Rectal smooth muscle tissue (tissue), 1 donor: ENCODE data around the gene LRRC75A.
A peak's percentile ranks its signal among the peaks of the same experiment; 100 is the strongest.
"Not testable (repeated sequence)": the region's sequence is repeated elsewhere in the genome, so short reads cannot be mapped to it uniquely, and the experiment has no call there.

Source experiments
- H3K27ac ChIP-seq: one replicate; pipeline ENCODE4 v1.7.0; 2013; ENCODE audit warnings: low read depth, low read length, inconsistent platforms
- H3K27me3 ChIP-seq: one replicate; pipeline ENCODE4 v1.7.0; 2013; ENCODE audit warnings: low read length; ENCODE audit not compliant: control insufficient read depth, insufficient read depth
- H3K36me3 ChIP-seq: one replicate; pipeline ENCODE4 v1.7.0; 2013; ENCODE audit warnings: low read length; ENCODE audit not compliant: control insufficient read depth, insufficient read depth
- H3K4me1 ChIP-seq: one replicate; pipeline ENCODE4 v1.7.0; 2013; ENCODE audit warnings: low read length; ENCODE audit not compliant: control insufficient read depth, insufficient read depth
- H3K4me3 ChIP-seq: one replicate; pipeline ENCODE4 v1.7.0; 2013; ENCODE audit warnings: low read length
- H3K9ac ChIP-seq: one replicate; pipeline ENCODE4 v1.7.0; 2013; ENCODE audit warnings: low read length

The LRRC75A gene, protein sequence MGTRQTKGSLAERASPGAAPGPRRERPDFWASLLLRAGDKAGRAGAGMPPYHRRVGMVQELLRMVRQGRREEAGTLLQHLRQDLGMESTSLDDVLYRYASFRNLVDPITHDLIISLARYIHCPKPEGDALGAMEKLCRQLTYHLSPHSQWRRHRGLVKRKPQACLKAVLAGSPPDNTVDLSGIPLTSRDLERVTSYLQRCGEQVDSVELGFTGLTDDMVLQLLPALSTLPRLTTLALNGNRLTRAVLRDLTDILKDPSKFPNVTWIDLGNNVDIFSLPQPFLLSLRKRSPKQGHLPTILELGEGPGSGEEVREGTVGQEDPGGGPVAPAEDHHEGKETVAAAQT

DNA sequence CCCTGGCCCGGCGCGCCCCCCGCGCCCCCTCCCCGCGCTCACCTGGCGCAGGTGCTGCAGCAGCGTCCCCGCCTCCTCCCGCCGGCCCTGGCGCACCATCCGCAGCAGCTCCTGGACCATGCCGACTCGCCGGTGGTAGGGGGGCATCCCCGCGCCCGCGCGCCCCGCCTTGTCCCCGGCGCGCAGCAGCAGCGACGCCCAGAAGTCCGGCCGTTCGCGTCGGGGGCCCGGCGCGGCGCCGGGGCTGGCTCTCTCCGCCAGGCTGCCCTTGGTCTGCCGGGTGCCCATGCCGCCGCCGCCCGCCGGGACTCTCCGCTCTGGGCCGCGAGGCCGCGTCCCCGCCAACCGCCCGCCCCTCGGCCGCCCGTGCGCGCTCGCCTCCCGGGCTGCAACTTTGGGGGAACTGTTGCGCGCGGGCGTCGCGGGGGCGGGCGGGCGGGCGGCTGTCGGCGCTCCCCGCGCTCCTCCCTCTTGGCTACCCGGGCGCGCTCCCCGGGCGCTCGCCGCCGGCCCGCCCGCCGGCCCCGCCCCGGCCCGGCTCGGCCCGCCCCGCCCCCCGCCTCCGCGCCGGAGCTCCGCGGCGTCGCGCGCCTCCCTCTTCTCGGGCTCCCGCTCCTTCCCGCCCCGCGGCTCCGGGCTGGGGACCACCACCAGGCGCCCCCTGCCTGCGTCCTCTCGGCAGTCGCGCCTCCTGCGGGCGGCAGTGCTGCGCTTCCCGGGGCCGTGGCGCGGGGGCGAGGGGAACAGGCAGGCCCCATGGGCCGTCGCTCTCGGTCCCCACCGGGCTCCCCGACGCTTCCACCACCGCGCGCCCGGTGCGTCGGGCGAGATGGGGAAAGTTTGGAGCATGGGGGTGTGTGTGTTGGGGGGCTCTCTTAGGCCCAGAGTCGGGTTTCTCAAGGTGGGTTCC, at the start of gene LRRC75A:
Gene LRRC75A (minus strand): TSS at position 491 of the 910 bp plus-strand sequence. CDS start 203 bp downstream, at position 288.
- Histone ChIP-seq H3K27ac (no peak within 1 kb of the TSS), H3K9ac (peak within 1 kb of the TSS; percentile 38)

DNA sequence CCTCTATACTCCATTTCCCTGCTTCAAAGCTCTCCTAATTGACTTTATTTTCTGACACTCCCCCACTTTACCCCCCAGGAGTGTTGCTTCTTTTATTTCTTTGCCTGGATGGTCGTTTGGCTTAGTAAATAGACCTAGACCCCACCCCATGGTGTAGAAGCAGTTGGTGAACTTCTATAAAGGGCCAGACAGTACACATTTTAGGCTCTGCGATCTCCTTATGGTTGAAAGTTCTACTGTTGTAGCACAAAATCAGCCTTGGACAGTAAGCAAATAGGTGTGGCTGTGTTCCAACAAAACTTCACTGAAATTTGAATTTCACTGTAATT, 45.1 kb upstream of the LRRC75A start:
- Histone ChIP-seq H3K9ac (peak overlapping the region; percentile 27), H3K27ac (peak overlapping the region; percentile 83)

More for the DNA sequence above, at the start of gene LRRC75A:
- no peaks in the 10 kb centered on the region for H3K27me3 ChIP-seq
- H3K4me3 ChIP-seq: peak within 1 kb of the TSS; percentile 71
- H3K36me3 ChIP-seq: no peaks in the 10 kb centered on the region
- peaks cover 8% of the 10 kb centered on the region for H3K4me1 ChIP-seq

DNA sequence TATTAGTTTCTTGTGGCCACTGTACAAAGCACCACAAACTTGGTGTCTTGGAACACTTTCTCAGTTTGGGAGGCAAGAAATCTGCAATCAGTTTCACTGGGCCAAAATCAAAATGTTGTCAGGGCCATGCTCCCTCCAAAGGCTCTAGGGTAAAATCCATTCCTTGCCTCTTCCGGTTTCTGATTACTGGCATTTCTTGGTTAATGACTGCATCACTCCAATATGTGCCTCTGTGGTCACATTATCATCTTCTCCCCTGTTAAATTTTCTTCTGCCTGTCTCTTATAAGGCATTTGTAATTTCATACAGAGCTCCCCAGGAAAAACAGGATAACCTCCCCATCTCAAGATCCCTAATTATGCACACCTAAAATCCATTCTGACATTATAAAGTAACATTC, 42.2 kb upstream of the LRRC75A start:
- Histone ChIP-seq H3K9ac (no peak overlapping the region), H3K27ac (no peak overlapping the region), H3K36me3 (no peaks in the 10 kb centered on the region), H3K4me1 (peaks cover 3% of the 10 kb centered on the region), H3K4me3 (no peak overlapping the region), H3K27me3 (no peaks in the 10 kb centered on the region)

More for the DNA sequence above, 45.1 kb upstream of the LRRC75A start:
- no peaks in the 10 kb centered on the region for H3K36me3 ChIP-seq
- peaks cover 3% of the 10 kb centered on the region for H3K4me1 ChIP-seq
- H3K27me3 ChIP-seq: no peaks in the 10 kb centered on the region
- no peak overlapping the region for H3K4me3 ChIP-seq

DNA sequence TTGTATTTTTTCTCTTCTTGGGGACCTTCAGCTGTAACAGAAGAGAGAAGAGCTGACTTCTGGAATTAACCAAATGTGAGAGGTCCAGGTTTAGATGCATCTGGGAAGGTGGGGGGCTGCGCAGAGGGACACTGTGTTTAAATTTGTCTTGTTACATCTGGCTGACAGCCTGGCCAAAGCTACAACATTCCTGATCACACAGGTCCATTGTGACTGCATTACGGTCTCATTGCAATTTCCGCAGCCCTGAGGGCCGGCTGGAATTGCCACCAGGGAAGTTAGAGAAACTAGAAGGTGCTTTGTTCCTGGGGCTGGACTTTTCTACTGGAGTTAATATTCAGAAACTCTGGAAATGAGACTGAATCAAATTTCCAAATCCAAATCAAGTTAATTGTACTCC, 37.9 kb upstream of the LRRC75A start:
- no peak overlapping the region for H3K27ac ChIP-seq
- H3K4me3 ChIP-seq: no peak overlapping the region
- H3K27me3 ChIP-seq: no peaks in the 10 kb centered on the region
- H3K9ac ChIP-seq: no peak overlapping the region
- no peaks in the 10 kb centered on the region for H3K36me3 ChIP-seq
- H3K4me1 ChIP-seq: no peaks in the 10 kb centered on the region

DNA sequence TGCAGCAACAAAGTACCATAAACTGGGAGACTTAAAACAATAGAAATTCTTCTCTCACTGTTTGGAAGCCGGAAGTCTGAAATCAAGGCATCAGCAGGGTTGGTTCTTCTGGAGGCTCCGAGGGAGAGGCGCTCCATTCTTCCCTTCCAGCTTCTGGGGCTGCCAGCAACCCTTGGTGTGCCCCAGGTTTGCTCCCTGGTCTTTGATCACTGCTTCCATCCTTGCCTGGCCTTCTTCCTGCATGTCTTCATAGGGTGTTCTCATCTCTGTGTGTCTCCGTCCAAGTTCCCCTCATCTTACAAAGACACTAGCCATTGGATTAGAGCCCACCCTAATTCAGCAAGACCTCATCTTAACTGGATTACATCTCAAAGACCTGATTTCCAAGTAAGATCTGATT, 35.3 kb upstream of the LRRC75A start:
- no peak overlapping the region for H3K4me3 ChIP-seq
- no peaks in the 10 kb centered on the region for H3K36me3 ChIP-seq
- H3K9ac ChIP-seq: no peak overlapping the region
- no peaks in the 10 kb centered on the region for H3K27me3 ChIP-seq
- no peaks in the 10 kb centered on the region for H3K4me1 ChIP-seq
- no peak overlapping the region for H3K27ac ChIP-seq

DNA sequence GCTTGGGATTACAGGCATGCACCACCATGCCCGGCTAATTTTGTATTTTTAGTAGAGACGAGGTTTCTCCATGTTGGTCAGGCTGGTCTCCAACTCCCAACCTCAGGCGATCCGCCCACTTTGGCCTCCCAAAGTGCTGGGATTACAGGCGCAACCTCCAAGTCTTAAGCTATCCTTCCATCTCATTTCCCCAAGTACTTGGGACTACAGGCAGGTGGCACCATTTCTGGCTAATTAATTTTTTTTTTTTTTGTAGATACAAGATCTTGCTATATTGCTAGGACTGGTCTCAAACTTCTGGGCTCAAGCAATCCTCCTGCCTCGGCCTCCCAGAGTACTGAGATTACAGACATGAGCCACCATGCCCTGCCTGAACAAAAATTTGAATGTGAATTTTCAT, 33.6 kb upstream of the LRRC75A start:
- H3K27me3 ChIP-seq, H3K4me1 ChIP-seq, H3K27ac ChIP-seq, H3K4me3 ChIP-seq, H3K9ac ChIP-seq, H3K36me3 ChIP-seq: not testable (repeated sequence)

DNA sequence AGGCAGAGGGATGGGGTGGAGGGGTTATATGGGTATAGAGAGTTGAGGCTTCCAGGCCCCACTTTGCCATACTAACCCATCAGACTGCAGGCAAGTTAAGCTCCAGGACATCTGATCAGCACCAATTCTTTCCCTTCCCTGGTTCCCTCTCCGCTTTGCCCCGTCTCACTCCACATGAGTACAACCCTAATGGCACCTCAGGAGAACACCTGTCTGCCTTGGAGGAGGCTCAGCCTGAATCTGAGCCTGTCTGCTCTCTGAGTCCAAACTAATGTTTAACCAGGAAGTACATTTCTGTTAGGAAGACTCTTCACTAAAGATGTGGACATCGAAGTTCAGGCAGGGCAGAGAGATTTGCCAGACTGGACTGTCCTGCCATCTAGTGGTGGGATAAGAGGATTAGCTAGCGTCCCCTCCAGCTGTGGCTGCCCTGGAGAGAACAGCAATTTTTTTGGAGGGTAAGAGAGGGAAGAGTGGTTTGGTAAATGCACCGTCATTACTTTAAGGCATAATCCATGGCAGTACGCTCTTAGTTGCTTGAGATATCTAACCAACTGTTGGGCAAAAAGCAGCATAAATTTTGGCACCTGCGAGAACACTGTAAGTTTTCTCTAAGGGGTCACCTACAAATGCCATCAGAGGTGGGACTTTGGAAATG, 29.2 kb upstream of the LRRC75A start:
- no peaks in the 10 kb centered on the region for H3K36me3 ChIP-seq
- H3K27me3 ChIP-seq: no peaks in the 10 kb centered on the region
- no peak overlapping the region for H3K9ac ChIP-seq
- no peak overlapping the region for H3K27ac ChIP-seq
- peaks cover 2% of the 10 kb centered on the region for H3K4me1 ChIP-seq
- no peak overlapping the region for H3K4me3 ChIP-seq

DNA sequence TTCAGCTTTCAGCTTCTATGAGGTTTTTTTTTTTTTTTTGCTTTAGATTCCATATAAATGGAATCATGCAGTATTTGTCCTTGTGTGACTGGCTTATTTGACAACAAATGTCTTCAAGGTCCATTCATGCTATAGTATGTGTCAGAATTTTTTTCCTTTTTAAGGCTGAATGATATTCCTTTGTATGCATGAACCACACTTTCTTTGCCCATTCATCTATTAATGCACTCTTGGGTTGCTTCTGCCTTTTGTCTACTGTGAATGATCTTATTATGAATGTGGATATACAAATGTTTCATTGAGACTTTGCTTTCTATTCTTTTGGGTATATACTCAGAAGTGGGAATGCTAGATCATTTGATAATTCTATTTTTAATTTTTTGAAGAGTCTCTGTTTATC, 27.0 kb upstream of the LRRC75A start:
- Histone ChIP-seq H3K27ac (no peak overlapping the region), H3K4me1 (peaks cover 2% of the 10 kb centered on the region), H3K9ac (no peak overlapping the region), H3K36me3 (no peaks in the 10 kb centered on the region), H3K27me3 (no peaks in the 10 kb centered on the region), H3K4me3 (no peak overlapping the region)

DNA sequence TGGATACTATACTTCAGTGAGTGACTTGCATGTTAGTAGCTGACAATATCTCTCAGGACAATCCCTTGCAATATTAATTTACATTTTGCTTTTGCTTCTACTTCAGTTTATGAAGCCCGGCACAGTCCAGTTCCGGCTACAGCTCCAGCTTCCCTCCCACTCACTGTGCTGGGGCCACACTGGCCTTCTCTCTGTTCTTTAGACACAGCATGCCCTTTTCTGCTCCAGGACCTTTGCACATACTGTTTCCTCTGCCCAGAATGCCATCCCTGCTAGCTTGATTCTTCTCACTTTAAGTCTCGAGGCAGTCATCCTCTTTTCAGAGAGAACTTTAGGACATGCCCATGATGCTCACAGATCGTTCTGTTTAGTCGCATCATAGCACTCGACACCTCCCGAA, 25.5 kb upstream of the LRRC75A start:
- no peak overlapping the region for H3K27ac ChIP-seq

DNA sequence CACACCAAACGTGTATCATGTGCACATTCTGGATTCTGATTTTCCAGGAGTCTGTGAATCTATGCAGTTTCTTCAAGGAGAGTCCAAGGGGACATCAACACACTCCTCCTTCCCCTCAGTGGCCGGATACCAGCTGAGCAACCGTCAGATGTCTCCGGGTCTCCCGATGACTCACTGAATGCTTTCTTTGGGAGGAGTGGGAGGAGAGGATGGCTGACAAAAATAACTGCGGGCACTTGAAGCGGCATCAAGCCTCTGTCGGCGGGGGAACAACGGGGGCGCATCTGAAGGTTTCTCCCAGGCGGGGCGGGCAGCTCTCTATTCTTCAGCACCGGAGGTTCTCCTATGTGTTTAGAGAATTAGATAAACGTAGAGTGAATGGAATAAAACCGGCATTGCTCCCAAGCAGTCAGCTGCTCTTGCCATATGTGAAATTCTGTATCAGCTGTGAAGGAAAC, 24.6 kb upstream of the LRRC75A start:
- Histone ChIP-seq H3K27me3 (no peaks in the 10 kb centered on the region), H3K4me3 (no peak overlapping the region), H3K36me3 (no peaks in the 10 kb centered on the region), H3K27ac (no peak overlapping the region), H3K4me1 (peaks cover 2% of the 10 kb centered on the region), H3K9ac (no peak overlapping the region)

More for the DNA sequence above, 25.5 kb upstream of the LRRC75A start:
- Histone ChIP-seq H3K36me3 (no peaks in the 10 kb centered on the region), H3K4me3 (no peak overlapping the region), H3K27me3 (no peaks in the 10 kb centered on the region), H3K9ac (no peak overlapping the region), H3K4me1 (peaks cover 2% of the 10 kb centered on the region)

DNA sequence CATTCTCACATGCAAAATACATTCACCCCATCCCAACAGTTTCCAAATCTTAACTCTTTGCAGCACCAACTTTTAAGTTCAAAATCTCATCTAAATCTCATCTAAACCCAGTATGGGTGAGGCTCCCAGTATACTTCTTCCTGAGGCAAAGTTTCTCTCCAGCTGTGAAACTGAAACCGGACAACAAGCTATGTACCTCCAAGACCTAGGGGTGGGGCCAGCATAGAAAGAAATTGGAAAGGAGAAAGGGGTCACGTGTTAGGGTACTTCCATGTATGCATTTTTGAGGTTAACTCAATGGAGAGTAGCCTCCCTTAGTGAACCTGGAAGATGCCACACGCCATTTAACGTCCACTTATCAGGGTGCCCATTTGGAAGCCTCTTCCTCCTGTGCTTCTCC, 23.9 kb upstream of the LRRC75A start:
- H3K27me3 ChIP-seq: no peaks in the 10 kb centered on the region
- H3K4me1 ChIP-seq: no peaks in the 10 kb centered on the region
- H3K36me3 ChIP-seq: no peaks in the 10 kb centered on the region
- H3K9ac ChIP-seq: no peak overlapping the region
- no peak overlapping the region for H3K27ac ChIP-seq
- no peak overlapping the region for H3K4me3 ChIP-seq

DNA sequence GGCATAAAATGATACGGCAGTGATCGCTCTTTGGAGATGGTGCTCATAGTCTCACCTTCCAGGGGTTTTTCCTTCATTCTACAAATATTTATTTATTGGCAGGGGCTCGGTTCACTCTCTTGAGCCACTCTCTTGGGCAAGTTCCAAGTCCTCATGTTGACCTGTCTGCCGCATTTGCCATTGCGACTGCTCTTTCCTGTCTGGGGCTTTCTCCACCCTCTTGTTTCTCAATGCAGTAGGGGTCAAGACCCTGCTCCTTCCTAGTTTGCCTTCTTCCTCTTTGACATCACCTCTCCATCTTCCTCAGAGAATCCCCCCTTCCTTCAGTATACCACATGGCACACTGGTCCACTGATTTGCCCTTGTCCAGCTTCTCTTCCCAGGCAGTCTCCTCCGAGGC, 21.9 kb upstream of the LRRC75A start:
- H3K27ac ChIP-seq: no peak overlapping the region
- H3K4me1 ChIP-seq: no peaks in the 10 kb centered on the region
- no peak overlapping the region for H3K9ac ChIP-seq
- no peak overlapping the region for H3K4me3 ChIP-seq
- no peaks in the 10 kb centered on the region for H3K36me3 ChIP-seq
- no peaks in the 10 kb centered on the region for H3K27me3 ChIP-seq
